NB4 (cell line): ENCODE measurements around the gene RPL14.

Experiments used
- POLR2A ChIP-seq: IDR thresholded peaks from 2 replicates; pipeline ENCODE4 v1.6.1; 2011; ENCODE audit warnings: mild to moderate bottlenecking; ENCODE audit not compliant: insufficient read length; ENCODE audit errors: extremely low read depth
- TF ChIP-seq, protein P1 (sequence below): IDR thresholded peaks from one replicate; pipeline ENCODE4 v1.5.1; 2012; ENCODE audit warnings: low read depth, low read length

DNA sequence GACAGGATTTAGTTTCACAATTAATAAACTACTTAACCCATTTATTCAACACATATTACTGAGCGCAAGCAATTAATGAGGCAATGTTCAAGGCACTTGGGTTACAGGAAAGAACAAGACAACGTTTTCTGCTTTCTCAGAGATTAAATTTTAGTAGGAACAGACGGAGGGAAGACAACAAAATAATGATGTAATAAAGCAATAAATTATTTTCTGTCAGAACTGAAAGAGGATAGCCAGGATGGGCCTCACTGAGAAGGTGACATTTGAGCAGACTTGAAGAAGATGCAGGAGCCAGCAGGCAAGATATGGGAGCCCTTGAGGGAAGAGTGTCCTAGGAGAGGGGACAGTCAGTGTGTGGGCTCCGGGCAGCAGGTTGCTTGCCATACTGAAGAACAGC is 11.3 kb upstream of the RPL14 start:
- TF ChIP-seq, protein P1, sequence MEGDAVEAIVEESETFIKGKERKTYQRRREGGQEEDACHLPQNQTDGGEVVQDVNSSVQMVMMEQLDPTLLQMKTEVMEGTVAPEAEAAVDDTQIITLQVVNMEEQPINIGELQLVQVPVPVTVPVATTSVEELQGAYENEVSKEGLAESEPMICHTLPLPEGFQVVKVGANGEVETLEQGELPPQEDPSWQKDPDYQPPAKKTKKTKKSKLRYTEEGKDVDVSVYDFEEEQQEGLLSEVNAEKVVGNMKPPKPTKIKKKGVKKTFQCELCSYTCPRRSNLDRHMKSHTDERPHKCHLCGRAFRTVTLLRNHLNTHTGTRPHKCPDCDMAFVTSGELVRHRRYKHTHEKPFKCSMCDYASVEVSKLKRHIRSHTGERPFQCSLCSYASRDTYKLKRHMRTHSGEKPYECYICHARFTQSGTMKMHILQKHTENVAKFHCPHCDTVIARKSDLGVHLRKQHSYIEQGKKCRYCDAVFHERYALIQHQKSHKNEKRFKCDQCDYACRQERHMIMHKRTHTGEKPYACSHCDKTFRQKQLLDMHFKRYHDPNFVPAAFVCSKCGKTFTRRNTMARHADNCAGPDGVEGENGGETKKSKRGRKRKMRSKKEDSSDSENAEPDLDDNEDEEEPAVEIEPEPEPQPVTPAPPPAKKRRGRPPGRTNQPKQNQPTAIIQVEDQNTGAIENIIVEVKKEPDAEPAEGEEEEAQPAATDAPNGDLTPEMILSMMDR = no peak
- no peak for TF ChIP-seq POLR2A
